ENCODE data around the gene AFM.

GRCh38 chr4:73477176-73477575 lies 4.4 kb upstream of the AFM start:
- TF ChIP-seq JUND (IDR thresholded peaks at IDR 0.05): no peak
- no peak for TF ChIP-seq POLR2A (IDR thresholded peaks at IDR 0.05; ENCODE audit: borderline replicate concordance, extremely low read depth, insufficient read depth, insufficient read length)
- no peak for TF ChIP-seq CTCF (IDR thresholded peaks at IDR 0.05 in 2 of 3, conservative IDR thresholded peaks at IDR 0.05 in 1 of 3; ENCODE audit: borderline replicate concordance in 1 of 3, insufficient read depth in 1 of 3, low read depth in 2 of 3, low read length in 2 of 3)
- TF ChIP-seq ZBTB33 (IDR thresholded peaks at IDR 0.05; ENCODE audit: extremely low read depth, insufficient replicate concordance, low read length): no peak
- TF ChIP-seq POLR2AphosphoS5 (IDR thresholded peaks at IDR 0.05; ENCODE audit: low read depth, low read length): no peak
- no peak for TF ChIP-seq RAD21 (IDR thresholded peaks at IDR 0.05; ENCODE audit: low read depth)
- TF ChIP-seq YY1 (IDR thresholded peaks at IDR 0.05; ENCODE audit: extremely low read depth, insufficient replicate concordance, low read depth, low read length): no peak

All from HCT116 (cell line).